Muscle of leg (tissue), 11 donors: ENCODE results near the gene SPC25. TPM values are rescaled to one million over a fixed set of nuclear protein-coding genes. Genes with fewer than 3 reads are reported as not detected.

Source experiments
- DNase-seq: peaks from one replicate; pipeline ENCODE4 v3.0.0; 2013
- H3K27ac ChIP-seq: one replicate; pipeline ENCODE4 v1.5.1; 2013; ENCODE audit warnings: mild to moderate bottlenecking, low read length, control low read depth
- H3K27me3 ChIP-seq: one replicate; pipeline ENCODE4 v1.6.1; 2013; ENCODE audit warnings: low read length; ENCODE audit not compliant: control insufficient read depth, insufficient read depth
- H3K36me3 ChIP-seq: one replicate; pipeline ENCODE4 v1.6.1; 2013; ENCODE audit warnings: low read length; ENCODE audit not compliant: control insufficient read depth, insufficient read depth
- H3K4me1 ChIP-seq: one replicate; pipeline ENCODE4 v1.6.1; 2013; ENCODE audit warnings: low read length; ENCODE audit not compliant: control insufficient read depth, insufficient read depth
- H3K4me3 ChIP-seq: one replicate; pipeline ENCODE4 v1.5.1; 2013; ENCODE audit warnings: low read length, control low read depth
- H3K9me3 ChIP-seq: replicated peaks from 2 replicates; pipeline ENCODE4 v1.6.1; 2013; ENCODE audit warnings: low read depth, low read length; ENCODE audit not compliant: control insufficient read depth
- WGBS: methylation state at CpG from one replicate; pipeline ENCODE4 v1.1.5; 2013; ENCODE audit warnings: missing lambda C conversion rate; ENCODE audit not compliant: insufficient coverage; 5-methylcytosine and 5-hydroxymethylcytosine counted together
- polyA plus RNA-seq, 8 donors: library from polyadenylated mRNA; unstranded; fragments of 120-200 nt; gene quantifications; one replicate each; pipeline versions ENCODE4 v1.2.1 to v1.2.3, GENCODE V29; 2013; ENCODE audit warnings: inconsistent platforms in 1 of 8, low replicate concordance in 1 of 8; ENCODE audit not compliant: insufficient read length in 8 of 8, insufficient read depth in 1 of 8
- total RNA-seq: library from RNA; stranded (reverse); fragments of 120-200 nt; gene quantifications from one replicate; pipeline ENCODE4 v1.2.4, GENCODE V29; 2013

Gene SPC25
- total and polyA plus RNA-seq, 9 donors, result 5.3 to 13.0 (median 10.4) TPM

DNA sequence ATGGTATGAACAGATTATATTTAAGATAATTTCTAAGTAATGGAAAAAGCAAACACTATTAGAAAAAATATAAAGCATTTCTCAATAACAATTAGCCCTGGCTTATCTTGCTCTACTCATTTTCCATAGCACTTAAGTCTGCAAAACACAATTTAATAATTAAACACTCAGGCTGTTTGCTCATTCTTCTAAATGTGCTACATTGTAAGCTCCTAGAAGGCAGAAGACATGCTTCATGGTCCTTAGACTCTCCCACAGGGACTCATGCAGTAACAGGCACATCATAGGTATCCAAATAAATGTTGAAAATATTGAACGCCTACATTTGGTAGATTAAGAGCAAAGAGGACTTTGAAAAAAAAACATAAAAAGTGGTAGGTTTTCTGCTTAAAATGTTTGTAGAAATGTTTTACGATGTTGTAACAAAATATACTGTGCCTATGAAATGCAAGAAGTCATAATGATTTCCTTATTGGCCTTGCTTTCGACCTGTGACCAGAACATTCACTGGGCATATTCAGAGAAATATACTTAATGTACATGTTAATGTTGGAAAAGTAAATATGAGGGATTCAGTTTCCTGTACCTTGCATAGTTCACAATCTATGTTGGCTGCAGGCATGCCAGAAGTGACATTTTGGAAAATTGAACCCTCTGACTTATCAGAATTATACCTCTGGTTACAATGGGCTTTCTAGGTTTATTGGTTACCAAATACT, 38.0 kb upstream of the SPC25 start:
- DNase-seq, result no peak
- Histone ChIP-seq H3K4me3 (no peak overlapping the region), H3K9me3 (no peaks in the 10 kb centered on the region), H3K4me1 (no peaks in the 10 kb centered on the region), H3K36me3 (no peaks in the 10 kb centered on the region), H3K27me3 (no peaks in the 10 kb centered on the region), H3K27ac (no peak overlapping the region)
- WGBS, result no CpG with 5 or more reads among the region's 3 CpGs

- H3K36me3 ChIP-seq, result no peaks in the 10 kb centered on the region
- H3K4me1 ChIP-seq, result no peaks in the 10 kb centered on the region
- whole genome bisulfite sequencing, result no CpG with 5 or more reads among the region's 3 CpGs
These were observed 36.6 kb upstream of the SPC25 start for GRCh38 chr2:168926621-168927386.

DNA sequence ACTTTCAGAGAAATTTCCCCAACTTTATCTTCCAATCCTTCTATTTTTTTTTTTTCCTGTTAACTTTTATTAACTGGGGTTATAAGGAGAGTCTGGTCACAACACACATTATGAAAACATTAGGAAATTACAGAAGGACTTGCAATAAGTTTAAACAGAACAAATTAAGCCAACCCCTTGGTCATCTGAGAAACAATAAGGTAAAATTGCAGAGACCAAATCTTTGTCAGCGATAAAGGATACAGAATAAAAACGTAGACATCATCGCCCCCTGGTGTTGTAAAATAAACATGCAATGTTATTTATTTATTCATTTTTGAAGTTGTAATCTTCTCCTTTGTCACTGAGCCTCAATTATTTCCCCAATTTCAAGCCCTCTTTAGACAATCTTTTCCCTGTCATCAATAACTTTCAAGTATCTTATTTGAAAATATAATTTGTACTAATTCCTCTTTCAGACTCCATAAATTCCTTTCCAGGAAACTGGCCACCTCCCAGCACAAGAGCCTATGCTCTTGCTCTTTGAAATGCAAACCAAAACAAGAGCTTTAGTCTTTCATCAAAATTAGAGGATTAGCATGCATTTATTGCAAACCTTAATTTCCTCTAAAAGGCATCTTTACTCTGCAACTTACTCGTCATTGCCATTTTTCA, 30.4 kb upstream of the SPC25 start:
- Histone ChIP-seq H3K9me3 (no peaks in the 10 kb centered on the region), H3K27ac (no peak overlapping the region), H3K4me3 (no peak overlapping the region), H3K36me3 (no peaks in the 10 kb centered on the region), H3K4me1 (no peaks in the 10 kb centered on the region), H3K27me3 (no peaks in the 10 kb centered on the region)
- peak; percentile 40 for DNase-seq
- WGBS, result 80% methylated on average over 1 of the region's 4 CpGs

More at GRCh38 chr2:168926621-168927386, 36.6 kb upstream of the SPC25 start:
- DNase-seq, result no peak
- Histone ChIP-seq H3K27ac (no peak overlapping the region), H3K27me3 (no peaks in the 10 kb centered on the region), H3K4me3 (no peak overlapping the region), H3K9me3 (no peaks in the 10 kb centered on the region)

DNA sequence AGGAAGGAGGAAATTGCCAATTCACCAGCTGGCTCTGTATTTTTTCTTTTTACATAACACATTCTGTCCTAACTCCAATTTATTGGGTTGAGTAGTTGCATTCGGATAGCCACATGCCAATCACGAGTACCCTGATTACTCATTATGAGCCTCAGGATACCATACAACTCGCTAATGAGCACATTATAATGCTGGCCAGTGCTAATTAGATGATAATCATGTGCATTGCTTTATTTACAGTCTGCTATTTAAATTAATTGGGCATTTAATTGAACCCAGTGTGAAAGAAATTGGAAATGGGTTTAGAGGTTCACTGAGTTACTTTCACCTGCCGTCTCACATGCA, 26.1 kb upstream of the SPC25 start:
- Histone ChIP-seq H3K27ac (no peak overlapping the region), H3K4me1 (peaks cover 6% of the 10 kb centered on the region), H3K9me3 (no peaks in the 10 kb centered on the region), H3K4me3 (no peak overlapping the region), H3K27me3 (no peaks in the 10 kb centered on the region), H3K36me3 (no peaks in the 10 kb centered on the region)
- no CpG with 5 or more reads among the region's 4 CpGs for WGBS
- DNase-seq, result no peak

GRCh38 chr2:168915441-168916330, 25.5 kb upstream of the SPC25 start:
- peak; percentile 4 for DNase-seq
- H3K9me3 ChIP-seq, result no peaks in the 10 kb centered on the region
- H3K36me3 ChIP-seq, result no peaks in the 10 kb centered on the region
- WGBS, result no CpG with 5 or more reads among the region's 3 CpGs
- peaks cover 6% of the 10 kb centered on the region for H3K4me1 ChIP-seq
- no peaks in the 10 kb centered on the region for H3K27me3 ChIP-seq
- H3K4me3 ChIP-seq, result no peak overlapping the region
- H3K27ac ChIP-seq, result no peak overlapping the region

- DNase-seq, result no peak
- no peaks in the 10 kb centered on the region for H3K36me3 ChIP-seq
- no peaks in the 10 kb centered on the region for H3K9me3 ChIP-seq
- no peak overlapping the region for H3K27ac ChIP-seq
- WGBS, result 90% methylated on average over 2 of the region's 4 CpGs
- H3K27me3 ChIP-seq, result peaks cover 2% of the 10 kb centered on the region
- peaks cover 6% of the 10 kb centered on the region for H3K4me1 ChIP-seq
- H3K4me3 ChIP-seq, result no peak overlapping the region
These were observed 23.3 kb upstream of the SPC25 start for GRCh38 chr2:168913495-168913894.

- Histone ChIP-seq H3K27me3 (peaks cover 2% of the 10 kb centered on the region), H3K36me3 (no peaks in the 10 kb centered on the region), H3K4me1 (peaks cover 6% of the 10 kb centered on the region), H3K4me3 (peak overlapping the region; percentile 24), H3K9me3 (no peaks in the 10 kb centered on the region), H3K27ac (no peak overlapping the region)
- DNase-seq, result peak; percentile 64
- 8% methylated on average over 9 of the region's 21 CpGs for WGBS
These were observed 22.7 kb upstream of the SPC25 start for GRCh38 chr2:168912901-168913369.

GRCh38 chr2:168912466-168912865, 22.2 kb upstream of the SPC25 start:
- WGBS, result 57% methylated on average over 3 of the region's 6 CpGs
- no peaks in the 10 kb centered on the region for H3K36me3 ChIP-seq

DNA sequence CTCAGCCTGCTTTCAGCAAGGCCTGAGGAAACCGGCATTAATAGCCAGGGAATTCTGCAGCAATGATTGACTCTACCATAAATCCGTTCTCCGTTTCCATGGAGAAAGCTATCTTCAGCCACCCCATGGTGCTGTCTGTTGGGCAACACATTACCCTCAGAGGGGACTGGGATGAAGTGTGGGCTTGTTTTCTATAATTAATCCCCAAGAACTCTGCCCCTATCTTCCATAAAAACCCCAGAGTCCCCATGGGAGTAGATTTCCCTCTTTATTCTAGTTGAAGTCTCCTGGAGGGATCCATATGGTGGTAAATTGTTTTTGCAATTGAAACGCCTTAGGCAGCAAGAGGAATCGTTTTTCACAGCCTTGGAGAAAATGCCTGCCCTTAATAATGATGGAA, 20.1 kb upstream of the SPC25 start:
- H3K27me3 ChIP-seq, result peaks cover 2% of the 10 kb centered on the region
- no peak overlapping the region for H3K27ac ChIP-seq
- no peak overlapping the region for H3K4me3 ChIP-seq
- H3K9me3 ChIP-seq, result no peaks in the 10 kb centered on the region
- no peak for DNase-seq
- H3K4me1 ChIP-seq, result peaks cover 6% of the 10 kb centered on the region
- H3K36me3 ChIP-seq, result no peaks in the 10 kb centered on the region
- WGBS, result no CpG with 5 or more reads among the region's 5 CpGs

More at GRCh38 chr2:168912466-168912865, 22.2 kb upstream of the SPC25 start:
- Histone ChIP-seq H3K27me3 (peaks cover 2% of the 10 kb centered on the region), H3K27ac (no peak overlapping the region), H3K4me1 (peaks cover 6% of the 10 kb centered on the region), H3K4me3 (peak overlapping the region; percentile 24), H3K9me3 (no peaks in the 10 kb centered on the region)
- DNase-seq, result no peak
